Measurements from ENCODE around the gene B4GALNT4.

Gene B4GALNT4

GRCh38 chr11:373716-374551 is 4.6 kb downstream of the B4GALNT4 start:
- H3K36me3 ChIP-seq (replicated peaks; ENCODE audit: insufficient read depth, low read length): no peaks in the 10 kb centered on the region
- H3K27ac ChIP-seq (ENCODE audit: low read length): no peak overlapping the region
- no peak for DNase-seq
- no peaks in the 10 kb centered on the region for H3K9me2 ChIP-seq (replicated peaks; ENCODE audit: insufficient read depth, low read length)
- H3K9ac ChIP-seq (ENCODE audit: low read length): no peak overlapping the region
- H3K9me3 ChIP-seq (replicated peaks; ENCODE audit: insufficient read depth, low read length): no peaks in the 10 kb centered on the region
- no peaks in the 10 kb centered on the region for H3K4me1 ChIP-seq (ENCODE audit: low read length)
- no peaks in the 10 kb centered on the region for H4K20me1 ChIP-seq (ENCODE audit: insufficient read depth, low read length)
- no peak overlapping the region for H2AFZ ChIP-seq (ENCODE audit: low read length)
- no peak overlapping the region for H3K4me2 ChIP-seq (ENCODE audit: low read depth, low read length)
- H3K4me3 ChIP-seq (ENCODE audit: low read length): no peak overlapping the region
- TF ChIP-seq EZH2 (optimal IDR thresholded peaks at IDR 0.05; ENCODE audit: low read depth, low read length) (no peak), EZH2phosphoT487 (IDR thresholded peaks at IDR 0.05; ENCODE audit: low read length) (no peak)
- no peaks in the 10 kb centered on the region for H3K79me2 ChIP-seq (ENCODE audit: low read length)
- H3K27me3 ChIP-seq (replicated peaks; ENCODE audit: insufficient read depth, low read length): peaks cover 49% of the 10 kb centered on the region
- no peaks in the 10 kb centered on the region for H3F3A ChIP-seq (ENCODE audit: insufficient read depth, low read length)

- Histone ChIP-seq H3K4me3 (ENCODE audit: low read length) (no peak overlapping the region), H2AFZ (ENCODE audit: low read length) (no peak overlapping the region), H3K4me2 (ENCODE audit: low read depth, low read length) (no peak overlapping the region), H3F3A (ENCODE audit: insufficient read depth, low read length) (no peaks in the 10 kb centered on the region), H3K36me3 (replicated peaks; ENCODE audit: insufficient read depth, low read length) (no peaks in the 10 kb centered on the region), H3K79me2 (ENCODE audit: low read length) (no peaks in the 10 kb centered on the region), H3K9me3 (replicated peaks; ENCODE audit: insufficient read depth, low read length) (no peaks in the 10 kb centered on the region), H3K9ac (ENCODE audit: low read length) (no peak overlapping the region), H3K27me3 (replicated peaks; ENCODE audit: insufficient read depth, low read length) (peaks cover 57% of the 10 kb centered on the region), H3K4me1 (ENCODE audit: low read length) (no peaks in the 10 kb centered on the region), H3K9me2 (replicated peaks; ENCODE audit: insufficient read depth, low read length) (no peaks in the 10 kb centered on the region), H3K27ac (ENCODE audit: low read length) (no peak overlapping the region), H4K20me1 (ENCODE audit: insufficient read depth, low read length) (no peaks in the 10 kb centered on the region)
- TF ChIP-seq EZH2 (optimal IDR thresholded peaks at IDR 0.05; ENCODE audit: low read depth, low read length) (no peak), CTCF (IDR thresholded peaks at IDR 0.05; ENCODE audit: low read length) (no peak), EZH2phosphoT487 (IDR thresholded peaks at IDR 0.05; ENCODE audit: low read length) (no peak)
- no peak for DNase-seq
These were observed 6.0 kb downstream of the B4GALNT4 start for GRCh38 chr11:375065-376025.

DNA sequence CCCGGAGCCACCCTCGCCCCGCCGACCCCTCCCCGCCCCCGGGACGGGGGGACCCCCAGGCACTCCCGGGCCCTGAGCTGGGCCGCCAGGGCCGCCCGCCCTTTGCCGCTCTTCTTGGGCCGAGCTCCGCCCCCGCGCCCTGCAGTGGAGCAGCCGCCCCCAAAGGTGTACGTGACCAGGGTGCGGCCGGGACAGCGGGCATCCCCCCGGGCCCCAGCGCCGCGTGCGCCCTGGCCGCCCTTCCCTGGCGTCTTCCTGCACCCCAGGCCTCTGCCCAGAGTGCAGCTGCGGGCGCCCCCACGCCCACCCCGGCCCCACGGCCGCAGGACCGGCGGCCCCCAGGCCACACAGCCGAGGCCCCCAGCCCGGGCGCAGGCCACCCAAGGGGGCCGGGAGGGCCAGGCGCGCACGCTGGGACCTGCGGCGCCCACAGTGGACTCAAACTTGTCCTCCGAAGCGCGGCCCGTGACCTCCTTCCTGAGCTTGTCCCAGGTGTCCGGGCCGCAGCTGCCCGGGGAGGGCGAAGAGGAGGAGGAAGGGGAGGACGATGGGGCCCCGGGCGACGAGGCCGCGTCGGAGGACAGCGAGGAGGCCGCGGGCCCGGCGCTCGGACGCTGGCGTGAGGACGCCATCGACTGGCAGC is 7.4 kb downstream of the B4GALNT4 start:
- H3K4me2 ChIP-seq (ENCODE audit: low read depth, low read length): no peak overlapping the region
- H3F3A ChIP-seq (ENCODE audit: insufficient read depth, low read length): no peaks in the 10 kb centered on the region
- no peaks in the 10 kb centered on the region for H3K9me3 ChIP-seq (replicated peaks; ENCODE audit: insufficient read depth, low read length)
- no peaks in the 10 kb centered on the region for H3K9me2 ChIP-seq (replicated peaks; ENCODE audit: insufficient read depth, low read length)
- no peak overlapping the region for H3K9ac ChIP-seq (ENCODE audit: low read length)
- no peak overlapping the region for H3K27ac ChIP-seq (ENCODE audit: low read length)
- TF ChIP-seq EZH2 (optimal IDR thresholded peaks at IDR 0.05; ENCODE audit: low read depth, low read length): no peak
- TF ChIP-seq EZH2phosphoT487 (IDR thresholded peaks at IDR 0.05; ENCODE audit: low read length): no peak
- no peak for TF ChIP-seq CTCF (IDR thresholded peaks at IDR 0.05; ENCODE audit: low read length)
- no peaks in the 10 kb centered on the region for H3K79me2 ChIP-seq (ENCODE audit: low read length)
- no peaks in the 10 kb centered on the region for H3K4me1 ChIP-seq (ENCODE audit: low read length)
- H3K36me3 ChIP-seq (replicated peaks; ENCODE audit: insufficient read depth, low read length): no peaks in the 10 kb centered on the region
- no peak for DNase-seq
- no peak overlapping the region for H3K4me3 ChIP-seq (ENCODE audit: low read length)
- no peaks in the 10 kb centered on the region for H4K20me1 ChIP-seq (ENCODE audit: insufficient read depth, low read length)
- H2AFZ ChIP-seq (ENCODE audit: low read length): no peak overlapping the region
- H3K27me3 ChIP-seq (replicated peaks; ENCODE audit: insufficient read depth, low read length): peaks cover 54% of the 10 kb centered on the region
